ENCODE results near the gene AUNIP. TPM values are rescaled to one million over a fixed set of nuclear protein-coding genes. Genes with fewer than 3 reads are reported as not detected.

The AUNIP gene
- total and polyA plus RNA-seq, 10 donors, result 0.07 to 1.3 (median 0.61) TPM; not detected in 3

DNA sequence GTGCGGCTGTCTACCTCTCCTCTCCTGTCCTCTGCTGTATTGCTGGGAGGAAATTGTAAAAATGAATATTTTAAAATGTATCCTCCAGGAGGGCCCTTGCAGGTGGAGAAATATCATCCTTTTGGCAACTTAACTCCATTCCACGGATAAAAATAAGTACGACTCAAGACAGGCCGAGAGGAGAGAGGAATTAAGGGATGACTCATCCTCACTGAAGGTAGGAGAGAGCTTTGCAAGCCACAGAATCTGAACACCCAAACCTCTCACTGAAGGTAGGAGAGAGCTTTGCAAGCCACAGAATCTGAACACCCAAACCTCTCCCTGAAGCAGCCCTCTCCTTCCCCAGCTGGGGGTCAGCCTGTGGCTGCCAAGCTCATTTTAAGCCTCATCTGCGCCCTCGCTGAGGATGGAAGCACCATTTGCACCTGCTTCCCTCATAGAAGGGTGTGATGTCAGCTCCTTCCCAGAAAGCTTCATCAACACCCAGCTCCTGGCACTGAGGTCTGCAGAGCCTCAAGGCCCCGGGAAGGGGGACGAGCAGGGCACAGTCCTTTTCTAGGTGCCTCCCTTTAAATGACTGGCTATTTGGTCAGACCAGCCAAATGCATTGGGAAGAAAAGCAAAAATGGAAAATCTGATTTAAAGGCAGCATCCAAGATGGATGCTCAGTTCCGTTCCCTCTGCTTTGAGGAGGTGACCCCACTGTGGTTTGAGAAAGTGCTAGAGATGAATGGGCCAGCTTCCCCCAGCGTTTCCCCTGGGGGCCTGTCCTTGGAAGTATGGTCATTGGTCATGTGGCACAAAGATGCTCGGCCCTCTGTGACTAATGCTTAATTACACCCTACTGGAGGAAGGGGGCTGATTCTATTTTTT, 72.1 kb downstream of the AUNIP start:
- H3K4me1 ChIP-seq, result peaks cover 0 to 4% (median 0%) of the 10 kb centered on the region in 6 donors
- no peak overlapping the region for H3K4me3 ChIP-seq
- intact Hi-C loops (cut with DNase I; ENCODE audit: low total_unique reads), result no loop called here
- H3K27ac ChIP-seq, result no peak overlapping the region
- no peaks in the 10 kb centered on the region for H3K9me3 ChIP-seq
- H3K36me3 ChIP-seq, result peaks cover 0 to 67% (median 10%) of the 10 kb centered on the region in 6 donors
- TF ChIP-seq CTCF (IDR thresholded peaks at IDR 0.05 in 8 of 11, conservative IDR thresholded peaks at IDR 0.05 in 3 of 11) (no peak), POLR2AphosphoS5 (IDR thresholded peaks at IDR 0.05) (no peak), POLR2A (IDR thresholded peaks at IDR 0.05) (no peak)
- 79 to 87% (median 82%) methylated on average over 11 of the region's 11 CpGs for WGBS, 5 donors
- H3K27me3 ChIP-seq (replicated peaks in 1 of 7), result no peaks in the 10 kb centered on the region
- no peak for DNase-seq

- no peak overlapping the region for H3K27ac ChIP-seq
- H3K4me3 ChIP-seq, result no peak overlapping the region
- H3K36me3 ChIP-seq, result peaks cover 0 to 77% (median 10%) of the 10 kb centered on the region in 6 donors
- peaks cover 0 to 4% (median 0%) of the 10 kb centered on the region in 6 donors for H3K4me1 ChIP-seq
- 76 to 93% (median 89%) methylated on average over 10 of the region's 10 CpGs for WGBS, 5 donors
- no peak for DNase-seq
- TF ChIP-seq POLR2A (IDR thresholded peaks at IDR 0.05) (no peak), POLR2AphosphoS5 (IDR thresholded peaks at IDR 0.05) (no peak), CTCF (IDR thresholded peaks at IDR 0.05 in 8 of 11, conservative IDR thresholded peaks at IDR 0.05 in 3 of 11) (no peak)
- intact Hi-C loops (cut with DNase I; ENCODE audit: low total_unique reads), result no loop called here
- H3K27me3 ChIP-seq (replicated peaks in 1 of 7), result no peaks in the 10 kb centered on the region
- no peaks in the 10 kb centered on the region for H3K9me3 ChIP-seq
These were observed 73.8 kb downstream of the AUNIP start for GRCh38 chr1:25785333-25786067.

DNA sequence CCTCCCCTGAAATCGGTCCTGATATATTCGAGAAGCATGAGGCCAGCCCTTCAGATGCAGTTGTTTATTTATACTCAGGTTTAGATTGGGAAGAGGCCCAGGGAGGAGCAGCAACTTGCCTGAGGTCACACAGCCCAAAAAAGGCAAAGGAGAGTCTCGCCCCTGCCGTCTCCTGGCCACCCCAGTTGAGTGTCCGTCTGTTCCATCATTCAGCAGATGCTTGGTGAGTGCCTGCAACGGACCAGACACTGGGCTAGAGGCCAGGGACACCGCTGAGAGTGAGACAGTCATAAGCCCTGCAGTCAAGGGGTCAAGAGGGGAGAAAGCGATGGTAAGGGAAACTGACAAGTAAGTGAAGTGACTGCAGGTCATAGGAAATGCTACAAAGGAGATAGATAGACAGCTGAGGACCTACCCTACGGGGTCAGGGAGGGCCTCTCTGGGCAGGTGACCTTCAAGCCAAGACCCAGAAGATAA, 74.6 kb downstream of the AUNIP start:
- Histone ChIP-seq H3K27me3 (replicated peaks in 1 of 7) (no peaks in the 10 kb centered on the region), H3K9me3 (no peaks in the 10 kb centered on the region), H3K27ac (no peak overlapping the region), H3K4me1 (peaks cover 0 to 4% (median 0%) of the 10 kb centered on the region in 6 donors), H3K4me3 (no peak overlapping the region), H3K36me3 (peaks cover 0 to 86% (median 10%) of the 10 kb centered on the region in 6 donors)
- DNase-seq, result no peak
- WGBS, 5 donors, result 71 to 89% (median 82%) methylated on average over 9 of the region's 9 CpGs
- intact Hi-C loops (cut with DNase I; ENCODE audit: low total_unique reads), result no loop called here
- peak in 2 of 3 donors; percentile 10 to 33 for TF ChIP-seq POLR2AphosphoS5 (IDR thresholded peaks at IDR 0.05)
- no peak for TF ChIP-seq CTCF (IDR thresholded peaks at IDR 0.05 in 8 of 11, conservative IDR thresholded peaks at IDR 0.05 in 3 of 11)
- no peak for TF ChIP-seq POLR2A (IDR thresholded peaks at IDR 0.05)

Small RNA genes within 50 kb of the gene (microRNA-seq; reads per million reads assigned to microRNA genes)
- 2.1 to 2.9 (median 2.3) reads per million in 3 donors for gene MIR3917

Small RNA genes within 50 kb of the gene (small RNA-seq; reads per million reads assigned to genes)
- gene AL033528.1 (0 reads per million in 4 donors), gene RF00019 (0 reads per million in 4 donors), gene SNRPFP2 (0 reads per million in 4 donors)

Other genes starting within 250 kb of the AUNIP start
- gene MAN1C1, start 242.7 kb downstream of the AUNIP start, total RNA-seq, result 10 to 100 TPM; 25.0 to 54.3 (median 47.2) TPM
- 1 to 10 TPM; 4.6 to 7.0 (median 6.9) TPM for gene MAN1C1, start 242.7 kb downstream of the AUNIP start, polyA plus RNA-seq
- gene SELENON, start 59.3 kb downstream of the AUNIP start, total RNA-seq, result 10 to 100 TPM; 41.4 to 80.9 (median 59.2) TPM
- gene SELENON, start 59.3 kb downstream of the AUNIP start, polyA plus RNA-seq, result 10 to 100 TPM in 1 of 3 donors, 1 to 10 TPM in 2; 9.7 to 25.8 (median 9.7) TPM
- 10 to 100 TPM; 44.6 to 74.7 (median 53.7) TPM for gene MTFR1L, start 39.5 kb downstream of the AUNIP start, total RNA-seq
- gene MTFR1L, start 39.5 kb downstream of the AUNIP start, polyA plus RNA-seq, result 10 to 100 TPM; 32.1 to 44.3 (median 43.0) TPM
- 10 to 100 TPM in 4 of 7 donors, 1 to 10 TPM in 3; 9.2 to 14.2 (median 11.9) TPM for gene PAQR7, start 16.3 kb upstream of the AUNIP start, total RNA-seq
- 1 to 10 TPM; 3.0 to 4.8 (median 4.0) TPM for gene PAQR7, start 16.3 kb upstream of the AUNIP start, polyA plus RNA-seq
- 10 to 100 TPM; 40.3 to 59.5 (median 47.8) TPM for gene STMN1, start 47.0 kb upstream of the AUNIP start, total RNA-seq
- 100 to 1,000 TPM in 1 of 3 donors, 10 to 100 TPM in 2; 48.4 to 174 (median 95.8) TPM for gene STMN1, start 47.0 kb upstream of the AUNIP start, polyA plus RNA-seq
- 10 to 100 TPM; 12.9 to 19.7 (median 13.9) TPM for gene PAFAH2, start 138.6 kb upstream of the AUNIP start, total RNA-seq
- 1 to 10 TPM; 3.9 to 5.3 (median 4.7) TPM for gene PAFAH2, start 138.6 kb upstream of the AUNIP start, polyA plus RNA-seq
- 1 to 10 TPM; 2.3 to 8.6 (median 4.9) TPM for gene EXTL1, start 162.3 kb upstream of the AUNIP start, total RNA-seq
- gene EXTL1, start 162.3 kb upstream of the AUNIP start, polyA plus RNA-seq, result 1 to 10 TPM in 1 of 3 donors, under 1 TPM in 2; 0.30 to 3.6 (median 0.63) TPM
- not detected for gene SLC30A2, start 186.7 kb upstream of the AUNIP start, total RNA-seq
- gene SLC30A2, start 186.7 kb upstream of the AUNIP start, polyA plus RNA-seq, result not detected
- under 1 TPM in 2 of 7 donors, not detected in 5; 0.19 to 0.61 TPM for gene TRIM63, start 208.2 kb upstream of the AUNIP start, total RNA-seq
- gene TRIM63, start 208.2 kb upstream of the AUNIP start, polyA plus RNA-seq, result under 1 TPM; 0.13 to 0.33 (median 0.30) TPM